ENCODE data around the gene ICA1. TPM values are rescaled to one million over a fixed set of nuclear protein-coding genes. Genes with fewer than 3 reads are reported as not detected.

Gene ICA1
- total and polyA plus RNA-seq, 4 donors: 1.4 to 22.7 (median 8.1) TPM

DNA sequence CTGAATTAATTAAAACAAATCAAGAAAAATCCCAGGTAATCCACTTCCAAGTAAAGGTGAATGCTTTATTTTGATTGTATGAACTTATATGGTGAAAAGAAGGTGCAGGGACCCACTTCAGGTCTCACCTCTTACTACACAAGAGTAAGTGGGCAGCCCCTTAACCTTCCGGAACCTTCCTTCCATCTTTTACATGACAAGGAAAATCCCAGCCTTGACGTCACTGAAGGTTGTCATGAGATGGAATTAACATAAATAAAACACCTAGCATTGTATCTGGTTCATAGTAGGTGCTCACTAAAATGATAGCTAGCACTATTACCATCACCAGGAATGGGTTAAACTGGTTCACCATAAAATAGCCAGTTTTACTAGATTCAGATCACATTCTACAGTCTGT, 119.5 kb downstream of the ICA1 start:
- no peak for DNase-seq (ENCODE audit: low spot score)
- peaks cover 0 to 3% (median 1%) of the 10 kb centered on the region in 4 donors for H3K36me3 ChIP-seq (ENCODE audit: control insufficient read depth in 4 of 4, insufficient read depth in 3 of 4, low read depth in 1 of 4, low read length in 3 of 4)
- H3K9ac ChIP-seq (ENCODE audit: low read depth in 1 of 2, low read length in 2 of 2): no peak overlapping the region
- no peaks in the 10 kb centered on the region for H3K9me3 ChIP-seq (ENCODE audit: control insufficient read depth in 4 of 4, low read length in 3 of 4)
- 97% methylated on average over 2 of the region's 2 CpGs for WGBS
- no peaks in the 10 kb centered on the region for H3K27me3 ChIP-seq (ENCODE audit: control insufficient read depth in 4 of 4, insufficient read depth in 4 of 4, low read length in 3 of 4)
- peaks cover 0 to 23% (median 15%) of the 10 kb centered on the region in 4 donors for H3K4me1 ChIP-seq (ENCODE audit: control insufficient read depth in 4 of 4, insufficient read depth in 4 of 4, low read length in 3 of 4)
- H3K27ac ChIP-seq (ENCODE audit: low read depth in 1 of 2, low read length in 2 of 2): no peak overlapping the region
- TF ChIP-seq CTCF (IDR thresholded peaks at IDR 0.05; ENCODE audit: low read depth, low read length, missing input control) (no peak), FOXA1 (IDR thresholded peaks at IDR 0.05) (no peak), ZBTB33 (IDR thresholded peaks at IDR 0.05) (no peak), NR2F2 (IDR thresholded peaks at IDR 0.05) (no peak), TAF1 (conservative IDR thresholded peaks at IDR 0.05) (no peak), MAX (IDR thresholded peaks at IDR 0.05) (no peak), GABPA (IDR thresholded peaks at IDR 0.05 in 1 of 2, conservative IDR thresholded peaks at IDR 0.05 in 1 of 2) (no peak), HNF4G (IDR thresholded peaks at IDR 0.05) (no peak), JUND (IDR thresholded peaks at IDR 0.05) (no peak)
- TF ChIP-seq, protein P1, sequence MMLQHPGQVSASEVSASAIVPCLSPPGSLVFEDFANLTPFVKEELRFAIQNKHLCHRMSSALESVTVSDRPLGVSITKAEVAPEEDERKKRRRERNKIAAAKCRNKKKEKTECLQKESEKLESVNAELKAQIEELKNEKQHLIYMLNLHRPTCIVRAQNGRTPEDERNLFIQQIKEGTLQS (IDR thresholded peaks at IDR 0.05): no peak
- TF ChIP-seq, protein P2, sequence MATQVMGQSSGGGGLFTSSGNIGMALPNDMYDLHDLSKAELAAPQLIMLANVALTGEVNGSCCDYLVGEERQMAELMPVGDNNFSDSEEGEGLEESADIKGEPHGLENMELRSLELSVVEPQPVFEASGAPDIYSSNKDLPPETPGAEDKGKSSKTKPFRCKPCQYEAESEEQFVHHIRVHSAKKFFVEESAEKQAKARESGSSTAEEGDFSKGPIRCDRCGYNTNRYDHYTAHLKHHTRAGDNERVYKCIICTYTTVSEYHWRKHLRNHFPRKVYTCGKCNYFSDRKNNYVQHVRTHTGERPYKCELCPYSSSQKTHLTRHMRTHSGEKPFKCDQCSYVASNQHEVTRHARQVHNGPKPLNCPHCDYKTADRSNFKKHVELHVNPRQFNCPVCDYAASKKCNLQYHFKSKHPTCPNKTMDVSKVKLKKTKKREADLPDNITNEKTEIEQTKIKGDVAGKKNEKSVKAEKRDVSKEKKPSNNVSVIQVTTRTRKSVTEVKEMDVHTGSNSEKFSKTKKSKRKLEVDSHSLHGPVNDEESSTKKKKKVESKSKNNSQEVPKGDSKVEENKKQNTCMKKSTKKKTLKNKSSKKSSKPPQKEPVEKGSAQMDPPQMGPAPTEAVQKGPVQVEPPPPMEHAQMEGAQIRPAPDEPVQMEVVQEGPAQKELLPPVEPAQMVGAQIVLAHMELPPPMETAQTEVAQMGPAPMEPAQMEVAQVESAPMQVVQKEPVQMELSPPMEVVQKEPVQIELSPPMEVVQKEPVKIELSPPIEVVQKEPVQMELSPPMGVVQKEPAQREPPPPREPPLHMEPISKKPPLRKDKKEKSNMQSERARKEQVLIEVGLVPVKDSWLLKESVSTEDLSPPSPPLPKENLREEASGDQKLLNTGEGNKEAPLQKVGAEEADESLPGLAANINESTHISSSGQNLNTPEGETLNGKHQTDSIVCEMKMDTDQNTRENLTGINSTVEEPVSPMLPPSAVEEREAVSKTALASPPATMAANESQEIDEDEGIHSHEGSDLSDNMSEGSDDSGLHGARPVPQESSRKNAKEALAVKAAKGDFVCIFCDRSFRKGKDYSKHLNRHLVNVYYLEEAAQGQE (IDR thresholded peaks at IDR 0.05): no peak
- no peak overlapping the region for H3K4me3 ChIP-seq (ENCODE audit: low read depth in 1 of 3, low read length in 3 of 3)

DNA sequence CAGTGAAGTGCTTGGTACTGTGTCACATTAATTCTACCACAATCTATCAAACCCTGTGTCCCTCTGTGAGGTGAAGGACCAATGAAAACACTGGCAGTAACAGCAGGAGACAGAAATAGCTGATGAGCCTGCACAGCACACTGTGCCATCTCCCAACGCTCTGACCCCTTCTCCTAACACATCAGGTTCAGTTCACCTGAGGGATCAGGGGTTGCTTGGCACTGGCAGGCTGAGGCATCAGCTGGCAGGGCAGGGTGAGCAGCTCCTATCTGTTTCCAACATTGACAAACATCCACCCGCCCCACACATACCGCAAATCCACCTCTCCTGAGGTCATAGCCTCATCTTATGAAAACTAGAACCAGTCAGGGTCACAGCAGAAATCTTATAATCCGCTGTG, 120.9 kb downstream of the ICA1 start:
- Histone ChIP-seq H3K4me1 (ENCODE audit: control insufficient read depth in 4 of 4, insufficient read depth in 4 of 4, low read length in 3 of 4) (peaks cover 0 to 23% (median 15%) of the 10 kb centered on the region in 4 donors), H3K27ac (ENCODE audit: low read depth in 1 of 2, low read length in 2 of 2) (no peak overlapping the region), H3K4me3 (ENCODE audit: low read depth in 1 of 3, low read length in 3 of 3) (no peak overlapping the region), H3K27me3 (ENCODE audit: control insufficient read depth in 4 of 4, insufficient read depth in 4 of 4, low read length in 3 of 4) (no peaks in the 10 kb centered on the region), H3K9me3 (ENCODE audit: control insufficient read depth in 4 of 4, low read length in 3 of 4) (no peaks in the 10 kb centered on the region), H3K9ac (ENCODE audit: low read depth in 1 of 2, low read length in 2 of 2) (no peak overlapping the region), H3K36me3 (ENCODE audit: control insufficient read depth in 4 of 4, insufficient read depth in 3 of 4, low read depth in 1 of 4, low read length in 3 of 4) (peaks cover 0 to 3% (median 1%) of the 10 kb centered on the region in 4 donors)
- DNase-seq (ENCODE audit: low spot score): no peak
- peak; percentile 54 for TF ChIP-seq SP1 (IDR thresholded peaks at IDR 0.05)
- peak; percentile 81 to 84 for TF ChIP-seq RXRA (IDR thresholded peaks at IDR 0.05)
- TF ChIP-seq HNF4A (conservative IDR thresholded peaks at IDR 0.05): peak; percentile 68 to 70
- no peak for TF ChIP-seq YY1 (IDR thresholded peaks at IDR 0.05)
- TF ChIP-seq RAD21 (IDR thresholded peaks at IDR 0.05): peak; percentile 5 to 35
- 42% methylated on average over 4 of the region's 4 CpGs for WGBS
